DMS79 (cell line): ENCODE results near the gene CSTB.

Experiments
- DNase-seq: peaks from one replicate; lab custom pipeline; 2025; lab: John Stamatoyannopoulos, UW

CSTB gene

DNA sequence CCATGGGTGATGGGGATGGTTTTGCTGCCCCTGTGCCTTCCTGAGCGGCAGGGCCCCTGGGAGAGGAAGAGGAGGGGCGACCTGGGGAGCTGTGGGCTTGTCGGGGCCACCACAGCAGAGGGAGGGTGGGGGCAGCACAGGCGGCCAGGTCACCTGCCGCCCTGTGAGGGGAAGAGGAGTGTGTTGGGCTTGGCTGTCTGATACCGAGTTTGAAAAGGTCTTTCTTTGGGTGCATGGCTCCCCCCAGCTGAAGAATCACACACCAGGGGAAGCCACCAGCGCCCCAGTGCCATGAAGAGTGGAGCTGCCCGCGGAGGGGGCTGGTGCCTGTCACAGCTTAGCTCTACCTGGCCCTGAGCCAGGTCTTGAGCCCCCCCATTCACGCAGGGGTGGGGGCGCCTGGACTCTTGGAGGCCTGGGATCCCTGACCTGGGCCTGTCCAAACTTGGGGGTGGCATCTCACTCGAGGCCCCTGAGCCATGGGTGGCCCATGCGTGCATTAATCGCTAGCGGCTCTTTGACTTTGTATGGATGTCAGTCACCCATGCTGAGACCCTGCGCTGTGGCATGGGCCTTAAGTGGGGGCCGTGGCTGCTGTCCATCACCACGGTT, 26.4 kb downstream of the CSTB start:
- no peak for DNase-seq

DNA sequence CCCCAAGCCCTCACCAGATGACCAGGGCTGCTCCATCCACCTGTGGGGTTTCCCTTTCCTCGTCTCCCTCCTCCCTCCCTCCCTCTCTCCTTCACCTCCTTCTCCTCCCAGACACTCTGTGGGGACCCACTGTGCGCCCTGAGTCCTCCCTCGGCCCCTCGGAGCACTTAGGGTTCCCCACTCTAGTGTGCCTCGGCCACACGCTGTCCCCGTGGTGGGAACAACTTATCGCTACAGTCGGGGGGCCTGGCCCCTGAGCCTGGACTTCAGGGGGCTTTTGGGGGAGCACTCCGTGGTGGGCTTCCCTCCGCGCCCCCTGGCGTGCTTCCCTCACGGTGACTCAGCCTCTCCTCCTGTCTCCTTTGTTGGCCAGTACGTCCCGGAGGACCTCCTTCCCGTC, 27.5 kb downstream of the CSTB start:
- DNase-seq = no peak

DNA sequence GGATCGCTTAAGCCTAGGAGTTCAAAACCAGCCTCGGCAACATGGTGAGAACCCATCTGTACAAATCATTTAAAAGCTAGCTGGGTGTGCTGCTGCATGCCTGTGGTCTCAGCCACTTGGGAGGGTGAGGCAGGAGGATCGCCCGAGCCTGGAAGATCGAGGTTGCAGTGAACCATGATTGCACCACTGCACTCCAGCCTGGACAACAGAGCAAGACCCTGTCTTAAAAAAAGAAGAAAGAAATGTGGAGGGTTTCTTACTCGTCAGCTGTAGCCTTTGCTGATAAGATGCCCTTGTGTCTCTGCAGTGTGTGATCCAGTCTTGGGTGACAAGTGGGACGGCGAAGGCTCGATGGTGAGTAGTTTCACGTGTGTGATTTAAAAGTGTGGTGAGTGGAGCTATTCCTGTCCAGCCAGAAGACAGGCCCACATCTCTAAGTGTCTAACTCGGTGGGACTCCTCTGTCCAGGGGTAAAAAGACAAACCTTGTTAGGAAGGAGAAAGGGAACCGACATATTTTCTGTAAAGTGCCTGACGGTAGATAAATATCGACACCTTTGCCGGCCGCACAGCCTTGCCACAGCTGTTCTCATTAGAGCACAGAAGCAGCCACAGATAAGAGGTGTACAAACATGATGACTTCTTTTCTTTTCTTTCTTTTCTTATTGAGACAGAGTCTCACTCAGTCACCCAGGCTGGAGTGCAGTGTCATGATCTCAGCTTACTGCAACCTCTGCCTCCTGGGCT, 30.2 kb downstream of the CSTB start:
- DNase-seq = no peak

- no peak for DNase-seq
Observed at GRCh38 chr21:43744725-43745124, 31.4 kb downstream of the CSTB start.

- no peak for DNase-seq
Observed at GRCh38 chr21:43743947-43744346, 32.2 kb downstream of the CSTB start.

DNA sequence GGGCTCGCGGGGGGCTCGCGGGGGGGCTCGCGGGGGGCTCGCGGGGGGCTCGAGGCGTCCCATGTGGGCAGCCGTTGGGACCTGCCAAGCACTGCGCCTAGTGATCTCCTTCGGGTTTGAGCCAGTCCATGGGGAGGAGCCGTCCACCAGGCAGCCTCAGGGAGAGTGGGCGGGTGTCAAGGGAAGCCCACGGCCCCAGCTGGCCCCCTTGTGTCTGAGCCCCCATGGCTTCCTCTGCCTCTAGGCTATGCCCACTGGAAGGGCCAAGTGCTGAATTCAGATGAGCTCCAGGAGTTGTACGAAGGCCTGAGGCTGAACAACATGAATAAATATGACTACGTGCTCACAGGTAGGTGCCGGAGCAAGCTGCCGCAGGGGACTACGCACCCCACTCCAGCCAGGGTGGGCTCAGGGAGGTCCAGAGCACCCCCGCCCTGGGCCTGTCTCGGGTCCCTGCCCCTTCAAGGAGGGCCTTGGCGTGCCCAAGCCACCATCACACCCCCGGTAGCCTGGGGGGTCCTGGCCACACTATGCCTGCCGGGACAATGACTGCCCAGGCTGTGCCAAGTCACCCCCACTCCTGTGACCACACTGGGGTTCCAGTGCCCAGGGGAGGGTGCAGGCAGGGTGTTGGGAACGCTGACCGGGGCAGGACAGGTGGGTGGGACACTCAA, 34.5 kb downstream of the CSTB start:
- no peak for DNase-seq

- no peak for DNase-seq
Observed at GRCh38 chr21:43740497-43741156, 35.5 kb downstream of the CSTB start.

DNA sequence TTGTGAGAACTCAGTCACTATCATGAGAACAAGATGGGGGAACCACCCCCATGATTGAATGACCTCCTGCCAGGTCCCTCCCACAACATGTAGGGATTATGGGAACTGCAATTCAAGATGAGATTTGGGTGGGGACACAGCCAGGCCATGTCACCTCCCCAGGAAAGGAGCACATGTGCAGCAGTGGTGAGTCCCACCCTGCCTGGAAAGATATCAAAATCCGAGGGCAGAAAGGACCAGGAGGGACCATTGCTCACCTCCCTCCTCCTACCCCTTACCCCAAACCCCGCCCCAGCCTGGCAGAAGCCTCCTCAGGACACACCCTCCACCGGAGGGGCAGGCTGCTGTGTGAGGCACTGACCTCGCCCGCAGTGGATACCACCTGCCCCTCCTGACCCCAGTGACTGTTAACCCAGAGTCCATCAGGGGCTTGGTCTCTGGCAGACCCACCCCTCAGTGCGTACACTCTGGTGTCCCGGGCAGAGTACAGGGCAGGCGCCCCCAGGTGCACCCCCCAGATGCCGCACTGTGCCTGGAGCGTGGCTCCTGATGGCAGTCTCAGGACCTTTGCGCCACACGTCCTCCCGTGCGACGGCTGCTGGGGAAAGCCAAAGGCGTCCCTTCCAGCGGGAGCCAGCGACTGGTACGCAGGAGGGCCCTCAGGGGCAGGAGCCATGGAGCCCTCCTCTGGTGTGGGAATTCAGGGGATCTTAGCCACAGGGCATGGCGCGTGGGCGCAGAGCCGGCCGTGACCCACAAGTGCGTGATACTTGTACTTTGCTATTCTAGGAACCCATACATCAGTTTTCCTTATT, 36.3 kb downstream of the CSTB start:
- DNase-seq = no peak

GRCh38 chr21:43737158-43737950, 38.8 kb downstream of the CSTB start:
- no peak for DNase-seq

DNA sequence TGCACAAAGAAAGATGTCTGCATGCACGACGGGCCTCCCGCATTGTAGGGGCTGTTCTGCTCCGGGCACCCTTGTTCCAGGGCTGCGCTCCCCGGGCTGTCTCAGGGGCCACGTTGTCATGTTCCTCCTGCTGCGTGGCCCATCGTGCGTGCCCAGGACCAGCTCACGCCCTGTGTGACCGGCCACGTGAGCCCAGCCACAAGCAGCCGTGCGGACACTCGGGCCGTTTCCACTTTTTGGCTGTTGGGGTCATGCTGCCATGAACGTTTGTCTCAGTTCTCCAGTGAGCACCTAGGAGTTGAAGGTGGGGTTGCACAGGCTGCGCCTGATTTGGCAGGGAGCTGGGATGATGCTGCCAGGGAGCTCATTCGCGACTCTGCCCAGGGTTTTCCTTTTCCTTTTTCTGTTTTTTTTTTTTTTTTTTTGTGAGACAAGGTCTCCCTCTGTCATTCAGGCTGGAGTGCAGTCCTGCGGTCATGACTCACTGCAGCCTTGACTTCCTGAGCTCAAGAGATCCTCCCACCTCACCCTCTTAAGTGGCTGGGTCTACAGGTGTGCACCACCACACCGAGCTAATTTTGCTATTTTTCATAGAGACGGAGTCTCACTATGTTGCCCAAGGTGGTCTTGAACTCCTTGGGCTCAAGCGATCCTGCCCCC, 39.8 kb downstream of the CSTB start:
- no peak for DNase-seq

- DNase-seq = no peak
Observed at GRCh38 chr21:43735236-43736091, 40.6 kb downstream of the CSTB start.

- DNase-seq = no peak
Observed at GRCh38 chr21:43734928-43735229, 41.2 kb downstream of the CSTB start.

DNA sequence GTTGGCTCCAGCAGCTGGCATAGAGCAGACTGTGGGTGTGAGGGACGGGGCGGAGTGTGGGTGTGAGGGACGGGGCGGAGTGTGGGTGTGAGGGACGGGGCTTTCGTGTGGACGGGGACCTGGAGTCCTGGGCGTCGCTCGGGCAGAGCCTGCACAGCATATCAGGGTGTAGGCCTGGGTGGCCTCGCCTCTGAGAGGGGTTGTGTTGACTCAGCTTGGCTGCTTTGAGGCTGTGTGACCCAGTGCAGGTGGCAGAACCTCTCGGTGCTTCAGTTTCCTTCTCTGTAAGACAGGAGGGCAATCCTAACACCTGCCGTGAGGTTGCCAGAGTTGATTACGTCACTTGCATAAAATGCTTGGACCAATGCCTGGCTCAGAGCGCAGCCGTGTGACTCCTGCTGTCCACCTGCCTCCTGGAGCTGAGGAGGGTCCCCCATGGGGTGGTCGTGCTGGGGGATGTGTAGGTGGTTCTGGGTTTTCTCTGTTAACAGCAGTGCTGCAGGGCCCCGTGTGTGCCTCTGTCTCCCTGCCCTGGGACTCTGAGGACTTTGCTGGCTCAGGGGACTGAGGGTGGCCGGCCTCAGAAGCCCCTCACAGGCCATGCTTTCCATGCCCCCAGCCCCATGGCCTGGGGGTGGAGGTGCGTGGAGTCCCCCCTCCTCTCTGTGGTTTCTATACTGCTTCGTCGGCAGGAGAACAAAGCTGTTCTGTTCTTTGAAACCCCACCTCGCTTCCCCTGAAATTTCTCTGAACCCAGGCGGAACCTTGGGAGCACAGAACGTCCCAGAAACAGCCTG, 41.8 kb downstream of the CSTB start:
- DNase-seq = no peak

DNA sequence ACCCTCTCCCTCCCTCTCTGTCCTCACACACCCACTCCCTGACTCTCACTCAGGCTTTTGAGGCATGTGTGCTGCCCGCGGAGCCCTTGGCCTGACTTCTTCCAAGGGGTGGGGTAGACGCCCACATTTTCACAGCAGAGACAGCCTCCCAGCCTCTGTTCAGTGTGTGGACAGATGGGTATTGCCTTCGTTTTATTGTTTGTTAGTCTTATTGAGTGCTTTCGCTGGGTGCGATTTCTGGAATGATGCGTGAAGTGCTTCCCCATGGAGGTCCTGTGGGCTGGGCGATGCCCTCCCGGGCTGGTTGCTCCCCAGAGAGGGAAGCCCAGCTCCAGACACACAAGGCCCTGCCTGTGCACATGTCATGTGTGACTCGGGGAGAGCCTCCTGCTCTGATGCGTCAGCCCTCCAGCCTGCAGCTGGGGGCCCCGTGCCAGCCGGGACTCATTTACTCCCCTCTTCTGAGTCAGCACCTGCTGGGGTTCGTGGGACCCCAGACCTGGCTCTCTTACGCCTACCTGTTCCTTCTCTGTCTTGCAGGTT, 42.5 kb downstream of the CSTB start:
- DNase-seq = no peak

DNA sequence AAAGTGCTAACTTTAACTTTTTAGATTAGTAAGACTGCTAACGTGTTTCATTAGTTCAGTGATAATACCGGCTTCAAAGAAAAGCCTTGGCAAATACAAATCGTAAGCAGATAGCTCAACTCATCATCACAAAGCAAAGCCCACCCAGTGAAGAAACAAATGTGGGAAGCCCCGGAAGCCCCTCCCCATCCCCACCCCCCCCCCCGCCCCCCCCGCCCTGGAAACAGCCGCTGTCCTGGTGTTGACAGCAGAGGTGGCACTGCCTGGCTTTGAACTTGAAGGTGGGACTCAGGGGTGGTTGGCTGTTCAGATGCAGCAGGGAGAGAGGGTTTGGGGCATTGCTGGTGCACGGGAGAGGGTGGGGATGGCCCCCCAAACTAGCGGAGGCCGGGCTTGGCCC, 43.0 kb downstream of the CSTB start:
- no peak for DNase-seq

DNA sequence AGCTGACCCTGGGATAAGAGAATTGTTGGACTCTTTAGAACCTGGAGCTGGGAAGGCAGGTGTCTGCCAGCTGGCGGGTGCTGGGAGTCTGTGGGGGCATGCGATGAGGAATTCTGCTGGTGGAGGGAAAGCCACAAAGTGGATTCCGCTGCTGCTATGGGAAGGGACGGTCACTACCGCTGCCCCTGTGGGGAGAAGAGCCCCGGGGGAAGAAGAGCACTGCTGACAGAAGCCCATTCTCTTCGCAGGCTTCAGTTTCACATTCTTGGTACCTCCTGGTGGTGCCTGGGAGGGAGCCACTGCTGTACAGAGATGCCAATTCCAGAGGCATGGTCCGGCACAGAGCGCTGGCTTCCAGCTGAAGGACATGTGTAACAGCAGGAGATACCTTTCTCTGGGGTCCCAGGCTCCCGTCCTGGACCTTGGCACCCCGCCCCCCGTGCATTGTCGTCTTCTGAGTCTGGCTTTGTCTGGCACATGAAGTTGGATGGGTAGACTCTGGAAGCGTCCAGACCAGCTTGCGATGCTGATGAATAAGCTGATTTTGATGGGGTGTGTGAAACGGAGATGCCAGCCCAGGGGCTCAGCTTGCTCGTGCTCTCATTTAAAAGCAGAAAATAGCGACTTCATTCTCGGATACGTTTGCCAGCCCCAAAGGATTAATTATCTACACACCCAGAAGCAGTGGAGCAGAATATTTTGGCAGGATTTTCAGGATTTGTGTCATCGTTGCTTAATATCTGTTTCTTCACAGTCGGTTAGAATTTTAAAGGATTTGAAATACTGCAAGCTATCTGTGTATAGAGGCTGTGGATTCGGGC, 44.0 kb downstream of the CSTB start:
- DNase-seq = no peak

- no peak for DNase-seq
Observed at GRCh38 chr21:43731476-43731875, 44.6 kb downstream of the CSTB start.
